HepG2 (cell line): Measurements from ENCODE around the gene NGRN. TPM values are rescaled to one million over a fixed set of nuclear protein-coding genes. Genes with fewer than 3 reads are reported as not detected.

ENCODE experiments used
- ATAC-seq: fragments of 200-7000 bp; cut with Tn5 transposase; 3 replicates; pipeline ENCODE4 v1.9.1; 2020; ENCODE audit warnings: mild to moderate bottlenecking, moderate library complexity
- BruUV-seq: library from RNA; stranded (reverse); fragments of 400-500 nt; replicated peaks from 2 replicates; lab custom pipeline; 2021; lab: Mats Ljungman, UMichigan
- CTCF ChIA-PET: fragments of 300-600 bp; formaldehyde crosslinking; extraction: SDS; loops from one replicate; lab custom pipeline; 2021; ENCODE audit warnings: low total read pairs, inconsistent platforms, low intra/inter-chr PET ratio; lab: Yijun Ruan, JAX
- POLR2A ChIA-PET: fragments of 350-600 bp; sonication (Branson Sonifier 250); formaldehyde crosslinking; loops from one replicate; lab custom pipeline; 2020; ENCODE audit warnings: antibody characterized with exemption, inconsistent platforms; lab: Yijun Ruan, JAX
- DNase-seq: peaks from one replicate; pipeline ENCODE4 v3.0.0-alpha.2; 2015; ENCODE audit warnings: low spot score
- FAIRE-seq: peaks from 3 replicates; lab custom pipeline; 2011; peaks lifted over from hg19 to GRCh38; lab: Jason Lieb, UNC
- H2AFZ ChIP-seq: one replicate; pipeline ENCODE4 v1.6.1; 2011; ENCODE audit warnings: low read length, inconsistent platforms
- H3K27ac ChIP-seq: fragments of 300-600 bp; 3 replicates; pipeline ENCODE4 v1.8.0; 2011; ENCODE audit warnings: mixed run types, mild to moderate bottlenecking, mixed read lengths, low read length, inconsistent platforms; ENCODE audit not compliant: insufficient read depth; ENCODE audit errors: extremely low read length
- H3K27me3 ChIP-seq, 2 experiments: fragments of 200-600 bp in 1 of 2; 2 replicates in 1 of 2; 3 replicates in 1 of 2; pipeline versions ENCODE4 v1.6.0 to v1.8.0; 2011; ENCODE audit warnings: low read length in 2 of 2, mild to moderate bottlenecking in 2 of 2, moderate library complexity in 2 of 2, inconsistent platforms in 1 of 2; ENCODE audit not compliant: insufficient read depth in 2 of 2, control insufficient read depth in 1 of 2
- H3K36me3 ChIP-seq, 2 experiments: fragments of 200-600 bp in 1 of 2; replicated peaks in 1 of 2; 2 replicates in 1 of 2; 3 replicates in 1 of 2; pipeline versions ENCODE4 v1.5.1 to v1.8.0; 2011; ENCODE audit warnings: low read length in 2 of 2, inconsistent platforms in 1 of 2; ENCODE audit not compliant: insufficient read depth in 2 of 2, control insufficient read depth in 1 of 2
- H3K4me1 ChIP-seq: 2 replicates; pipeline ENCODE4 v1.5.1; 2012; ENCODE audit warnings: low read length, inconsistent platforms; ENCODE audit not compliant: insufficient read depth
- H3K4me2 ChIP-seq: 2 replicates; pipeline ENCODE4 v1.6.0; 2011; ENCODE audit warnings: low read depth, low read length, inconsistent platforms
- H3K4me3 ChIP-seq, 3 experiments: fragments of 200-600 bp in 1 of 3; sonication (generic), shearing (Covaris generic) in 1 of 3; replicated peaks in 1 of 3; 2 replicates each; pipeline ENCODE4 v1.5.1; 2011 to 2016; ENCODE audit warnings: low read length in 3 of 3, inconsistent platforms in 2 of 3, low read depth in 2 of 3, mild to moderate bottlenecking in 2 of 3, control low read depth in 1 of 3, mixed read lengths in 1 of 3; ENCODE audit not compliant: insufficient read depth in 1 of 3
- H3K79me2 ChIP-seq: one replicate; pipeline ENCODE4 v1.6.1; 2011; ENCODE audit warnings: low read length, inconsistent platforms; ENCODE audit not compliant: insufficient read depth
- H3K9ac ChIP-seq: 2 replicates; pipeline ENCODE4 v1.6.0; 2011; ENCODE audit warnings: mild to moderate bottlenecking, low read depth, low read length, inconsistent platforms; ENCODE audit not compliant: insufficient read depth
- H3K9me3 ChIP-seq: 2 replicates; pipeline ENCODE4 v1.5.1; 2012; ENCODE audit warnings: mild to moderate bottlenecking, low read length
- H4K20me1 ChIP-seq: 2 replicates; pipeline ENCODE4 v1.6.0; 2011; ENCODE audit warnings: inconsistent platforms, mild to moderate bottlenecking, low read length, moderate library complexity; ENCODE audit not compliant: insufficient read depth
- AGO2 ChIP-seq: fragments of 200-400 bp; formaldehyde crosslinking; optimal IDR thresholded peaks from 2 replicates; pipeline ENCODE3; 2017; ENCODE audit warnings: mild to moderate bottlenecking, low read depth, low read length, moderate library complexity
- CERS6 ChIP-seq: sonication (generic); formaldehyde crosslinking; IDR thresholded peaks from 2 replicates; pipeline ENCODE4 v1.5.0; 2020; ENCODE audit warnings: missing genetic modification reagents
- ERF ChIP-seq: IDR thresholded peaks from 2 replicates; pipeline ENCODE4 v1.6.1; 2018; ENCODE audit warnings: missing biosample characterization, missing genetic modification reagents
- KLF11 ChIP-seq: IDR thresholded peaks from 2 replicates; pipeline ENCODE4 v1.6.1; 2016; ENCODE audit warnings: missing compliant biosample characterization
- MYNN ChIP-seq: sonication (generic); formaldehyde crosslinking; IDR thresholded peaks from 2 replicates; pipeline ENCODE4 v1.4.0; 2020; ENCODE audit warnings: mild to moderate bottlenecking, low read depth, missing genetic modification reagents
- TCF7L2 ChIP-seq: IDR thresholded peaks from 2 replicates; pipeline ENCODE4 v1.6.1; 2011; ENCODE audit warnings: mild to moderate bottlenecking, low read depth, low read length, moderate library complexity
- ZNF18 ChIP-seq: sonication (generic); formaldehyde crosslinking; IDR thresholded peaks from 2 replicates; pipeline ENCODE4 v1.8.0; 2022; ENCODE audit warnings: mild to moderate bottlenecking, missing genetic modification reagents; ENCODE audit not compliant: insufficient replicate concordance
- ZNF333 ChIP-seq: sonication (generic); formaldehyde crosslinking; IDR thresholded peaks from 2 replicates; pipeline ENCODE4 v1.4.0; 2020; ENCODE audit warnings: mild to moderate bottlenecking, missing genetic modification reagents, borderline replicate concordance
- ZNF550 ChIP-seq: sonication (generic); formaldehyde crosslinking; IDR thresholded peaks from 2 replicates; pipeline ENCODE4 v1.4.0; 2020; ENCODE audit warnings: mild to moderate bottlenecking, missing genetic modification reagents, borderline replicate concordance
- ZNF570 ChIP-seq: sonication (generic); formaldehyde crosslinking; IDR thresholded peaks from 2 replicates; pipeline ENCODE4 v1.4.0; 2020; ENCODE audit warnings: mild to moderate bottlenecking, missing genetic modification reagents, borderline replicate concordance
- ZNF629 ChIP-seq: sonication (generic); formaldehyde crosslinking; conservative IDR thresholded peaks from 2 replicates; pipeline ENCODE4 v1.5.0; 2020; ENCODE audit warnings: missing genetic modification reagents
- ZNF720 ChIP-seq: sonication (generic); formaldehyde crosslinking; IDR thresholded peaks from 2 replicates; pipeline ENCODE4 v1.4.0; 2020; ENCODE audit warnings: missing genetic modification reagents
- WGBS: methylation state at CpG from one replicate; pipeline ENCODE4 v1.1.6; 2017; ENCODE audit warnings: low lambda C conversion rate; 5-methylcytosine and 5-hydroxymethylcytosine counted together
- in situ Hi-C: cut with HindIII; loops from 2 replicates; pipeline ENCODE4 v1.10.0; 2017; ENCODE audit warnings: low pct_unique_long_range_greater_than_20kb; ENCODE audit not compliant: extremely low pct_ligation_motif_present
- intact Hi-C: fragments of 100-400 bp; cut with micrococcal nuclease; formaldehyde crosslinking; loops from one replicate; pipeline ENCODE4 v1.10.0; 2022; ENCODE audit not compliant: unreplicated experiment
- polyA plus RNA-seq, 8 experiments: library from polyadenylated mRNA; depleted of rRNA in 3 of 8; stranded (reverse) in 7 of 8; unstranded in 1 of 8; fragments of >200 nt; fragmentation: Illumina TruSeq in 4 of 8; extraction: Trizol in 4 of 8; gene quantifications; 2 replicates each; pipeline versions ENCODE4 v1.2.1 to v1.2.3, GENCODE V29; 2011 to 2016; ENCODE audit warnings: low read depth in 4 of 8, missing spikeins in 1 of 8, mixed read lengths in 1 of 8; ENCODE audit not compliant: insufficient read depth in 1 of 8
- total RNA-seq, 5 experiments: library from RNA; depleted of rRNA; stranded (reverse); fragments of >200 nt; fragmentation: Illumina TruSeq; extraction: Trizol; gene quantifications; 2 replicates each; pipeline ENCODE4 v1.2.3, GENCODE V29; 2016; ENCODE audit warnings: low read depth in 1 of 5

NGRN gene
- total and polyA plus RNA-seq, 2 of the 13 experiments (the other 11 are each of a cell fraction or from before 2014, with no cell fraction given): 39.8 to 63.7 TPM

- POLR2A ChIA-PET: interaction anchor here (1.5 kb wide), 1 partner anchor 13 kb away, joined by 3 read pairs; no protein-coding TSS in a partner anchor
- Histone ChIP-seq H3K4me2 (no peak overlapping the region), H3K4me3 (no peak overlapping the region), H3K79me2 (no peaks in the 10 kb centered on the region)
- DNase-seq: no peak
- no peak for FAIRE-seq
- intact Hi-C loops: no loop called here
- TF ChIP-seq TCF7L2: no peak
- peak; percentile 34 for TF ChIP-seq AGO2
- TF ChIP-seq, all 625 proteins: peak for 1
- H2AFZ ChIP-seq: no peak overlapping the region
- no peaks in the 10 kb centered on the region for H3K27me3 ChIP-seq
- peaks cover 0 to 12% of the 10 kb centered on the region in 2 experiments; a peak in 2 of 5 replicates for H3K36me3 ChIP-seq
- no TSS peak for BruUV-seq
- no peaks in the 10 kb centered on the region for H3K9me3 ChIP-seq
- CTCF ChIA-PET: no interaction called here
- no peak overlapping the region for H3K9ac ChIP-seq
- ATAC-seq: no peak; the same call in 2 of the 3 replicates
- no peak overlapping the region for H3K27ac ChIP-seq
- 94% methylated on average over 2 of the region's 22 CpGs for WGBS
- in situ Hi-C loops: no loop called here
- peaks cover 16% of the 10 kb centered on the region for H3K4me1 ChIP-seq
- H4K20me1 ChIP-seq: no peaks in the 10 kb centered on the region
Observed at GRCh38 chr15:90241343-90242192, 23.9 kb upstream of the NGRN start.

GRCh38 chr15:90243943-90244639, 21.4 kb upstream of the NGRN start:
- Histone ChIP-seq H3K4me3 (no peak overlapping the region), H3K27me3 (no peaks in the 10 kb centered on the region), H3K79me2 (no peaks in the 10 kb centered on the region), H3K27ac (no peak overlapping the region), H4K20me1 (no peaks in the 10 kb centered on the region), H2AFZ (no peak overlapping the region), H3K9me3 (no peaks in the 10 kb centered on the region), H3K4me2 (peak overlapping the region; percentile 4; the same call in 1 of the 2 replicates), H3K36me3 (no peaks in the 10 kb centered on the region), H3K4me1 (peaks cover 25% of the 10 kb centered on the region), H3K9ac (no peak overlapping the region)
- intact Hi-C loops (no loop called here), in situ Hi-C loops (no loop called here)
- DNase-seq: no peak
- ATAC-seq: peak; percentile 56
- CTCF ChIA-PET: no interaction called here
- FAIRE-seq: no peak
- WGBS: 44% methylated on average over 10 of the region's 10 CpGs
- POLR2A ChIA-PET: interaction anchor here (2.3 kb wide), 1 partner anchor 10 kb away, joined by 11 read pairs; the partner anchor contains the start of genes CIB1 and GDPGP1
- BruUV-seq: no TSS peak
- TF ChIP-seq ZNF333 (CRISPR knock-in tag): no peak
- no peak for TF ChIP-seq ZNF18
- no peak for TF ChIP-seq CERS6 (CRISPR knock-in tag)
- no peak for TF ChIP-seq ZNF570 (CRISPR knock-in tag)
- TF ChIP-seq ZNF629 (CRISPR knock-in tag): peak; percentile 66
- no peak for TF ChIP-seq KLF11 (CRISPR knock-in tag)
- TF ChIP-seq MYNN (CRISPR knock-in tag): no peak
- TF ChIP-seq ZNF550 (CRISPR knock-in tag): no peak
- no peak for TF ChIP-seq ZNF720 (CRISPR knock-in tag)
- no peak for TF ChIP-seq ERF (CRISPR knock-in tag)
